Body of pancreas (tissue), 4 donors: Measurements from ENCODE around the gene BOD1.

ENCODE experiments used
- POLR2A ChIP-seq, 3 donors: fragments of 450-650 bp; IDR thresholded peaks; one replicate each; pipeline ENCODE4 v1.6.1; 2016; ENCODE audit warnings: antibody characterized with exemption in 3 of 3, mild to moderate bottlenecking in 2 of 3
- TF ChIP-seq, protein P1 (sequence below), 7 experiments: fragments of 450-650 bp in 4 of 7; fragments of 200-600 bp in 3 of 7; sonication (generic) in 3 of 7; IDR thresholded peaks; one replicate each; pipeline ENCODE4 v1.5.1; 2016 to 2019; ENCODE audit warnings: antibody characterized with exemption in 7 of 7

DNA sequence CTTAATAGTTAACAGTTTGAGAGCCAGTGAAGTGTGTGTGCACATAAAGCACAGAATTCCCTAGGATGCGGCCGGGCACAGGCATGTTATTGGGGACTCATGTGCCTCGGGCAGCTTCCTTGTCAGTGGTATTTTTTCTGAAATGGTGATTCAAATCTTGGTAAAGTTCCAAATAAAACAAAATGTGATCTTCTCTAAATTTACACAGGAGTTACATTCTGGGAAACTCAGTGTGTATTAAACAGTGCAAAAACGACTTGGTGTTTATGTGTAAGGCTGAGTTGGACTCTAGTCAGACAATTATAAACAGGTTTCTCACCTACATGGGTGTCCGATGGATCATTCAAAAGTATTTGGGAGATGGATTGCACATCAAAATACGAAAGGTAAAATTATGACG lies 48.9 kb downstream of the BOD1 start:
- TF ChIP-seq, protein P1, sequence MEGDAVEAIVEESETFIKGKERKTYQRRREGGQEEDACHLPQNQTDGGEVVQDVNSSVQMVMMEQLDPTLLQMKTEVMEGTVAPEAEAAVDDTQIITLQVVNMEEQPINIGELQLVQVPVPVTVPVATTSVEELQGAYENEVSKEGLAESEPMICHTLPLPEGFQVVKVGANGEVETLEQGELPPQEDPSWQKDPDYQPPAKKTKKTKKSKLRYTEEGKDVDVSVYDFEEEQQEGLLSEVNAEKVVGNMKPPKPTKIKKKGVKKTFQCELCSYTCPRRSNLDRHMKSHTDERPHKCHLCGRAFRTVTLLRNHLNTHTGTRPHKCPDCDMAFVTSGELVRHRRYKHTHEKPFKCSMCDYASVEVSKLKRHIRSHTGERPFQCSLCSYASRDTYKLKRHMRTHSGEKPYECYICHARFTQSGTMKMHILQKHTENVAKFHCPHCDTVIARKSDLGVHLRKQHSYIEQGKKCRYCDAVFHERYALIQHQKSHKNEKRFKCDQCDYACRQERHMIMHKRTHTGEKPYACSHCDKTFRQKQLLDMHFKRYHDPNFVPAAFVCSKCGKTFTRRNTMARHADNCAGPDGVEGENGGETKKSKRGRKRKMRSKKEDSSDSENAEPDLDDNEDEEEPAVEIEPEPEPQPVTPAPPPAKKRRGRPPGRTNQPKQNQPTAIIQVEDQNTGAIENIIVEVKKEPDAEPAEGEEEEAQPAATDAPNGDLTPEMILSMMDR (IDR thresholded peaks at IDR 0.05), result no peak
- TF ChIP-seq POLR2A (IDR thresholded peaks at IDR 0.05), result no peak
